Esophagus squamous epithelium (tissue), 4 donors: ENCODE data around the gene LUC7L.

Source experiments
- CTCF ChIP-seq, 6 experiments: fragments of 450-650 bp in 4 of 6; fragments of 200-600 bp in 2 of 6; sonication (generic) in 2 of 6; IDR thresholded peaks; one replicate each; pipeline ENCODE4 v1.5.1; 2016 to 2019; ENCODE audit warnings: antibody characterized with exemption in 6 of 6, mild to moderate bottlenecking in 4 of 6, moderate library complexity in 4 of 6
- POLR2A ChIP-seq, 4 donors: fragments of 450-650 bp; IDR thresholded peaks; one replicate each; pipeline ENCODE4 v1.6.1; 2017; ENCODE audit warnings: antibody characterized with exemption in 4 of 4, mild to moderate bottlenecking in 4 of 4, moderate library complexity in 3 of 4

- no peak for TF ChIP-seq POLR2A (IDR thresholded peaks at IDR 0.05)
- TF ChIP-seq CTCF (IDR thresholded peaks at IDR 0.05): peak; percentile 93 to 99 (median 97)
These were observed 47.7 kb downstream of the LUC7L start for GRCh38 chr16:181565-182021.
